OCI-LY3 (cell line): Measurements from ENCODE around the gene OSBPL8.

ENCODE experiments used
- CTCF ChIP-seq: fragments of 200-600, 300-600 bp; sonication (generic); IDR thresholded peaks from 2 replicates; pipeline ENCODE4 v1.5.1; 2014; ENCODE audit warnings: antibody characterized with exemption, low read length, low read depth
- EZH2phosphoT487 ChIP-seq: fragments of 200-600 bp; shearing (Covaris generic); IDR thresholded peaks from 2 replicates; pipeline ENCODE4 v1.6.1; 2018; ENCODE audit warnings: antibody characterized with exemption, mixed run types, low read depth

- no peak for TF ChIP-seq CTCF
- no peak for TF ChIP-seq EZH2phosphoT487
Measured at GRCh38 chr12:76312315-76312714, 247.3 kb downstream of the OSBPL8 start.
